Activated CD8-positive, alpha-beta T cell treated with anti-CD3 and anti-CD28 coated beads, Interleukin-2, amount 10 ng/mL, durations not matched to agents 7 days and 5 days (primary cell): ENCODE data around the gene SUFU. TPM values are rescaled to one million over a fixed set of nuclear protein-coding genes. Genes with fewer than 3 reads are reported as not detected.

Source experiments
- ATAC-seq: fragments of 150-1000 bp; cut with Tn5 transposase; one replicate; pipeline ENCODE4 v1.10.0; 2021; ENCODE audit warnings: moderate library complexity
- CTCF ChIA-PET: fragments of 350-600 bp; sonication (Branson Sonifier 250); formaldehyde crosslinking; loops from one replicate; lab custom pipeline; 2021; ENCODE audit warnings: antibody characterized with exemption; lab: Charles Lee
- POLR2A ChIA-PET: fragments of 350-600 bp; sonication (Branson Sonifier 250); formaldehyde crosslinking; loops from one replicate; lab custom pipeline; 2021; ENCODE audit warnings: antibody characterized with exemption; lab: Charles Lee
- DNase-seq: peaks from one replicate; pipeline ENCODE4 v3.0.0-alpha.2; 2020
- H3K27ac Mint-ChIP-seq: one replicate; pipeline ENCODE4 v1.8.0; 2021; ENCODE audit warnings: mild to moderate bottlenecking, mixed read lengths
- H3K27me3 Mint-ChIP-seq: one replicate; pipeline ENCODE4 v1.8.0; 2021; ENCODE audit warnings: low read depth, mixed read lengths
- H3K36me3 Mint-ChIP-seq: one replicate; pipeline ENCODE4 v1.8.0; 2021; ENCODE audit warnings: low read depth, mixed read lengths
- H3K4me1 Mint-ChIP-seq: one replicate; pipeline ENCODE4 v1.8.0; 2021; ENCODE audit warnings: low read depth, mixed read lengths
- H3K4me3 Mint-ChIP-seq: one replicate; pipeline ENCODE4 v1.8.0; 2021; ENCODE audit warnings: mild to moderate bottlenecking, mixed read lengths
- H3K9me3 Mint-ChIP-seq: one replicate; pipeline ENCODE4 v1.8.0; 2022; ENCODE audit warnings: mixed read lengths; ENCODE audit not compliant: insufficient read depth
- total RNA-seq, 2 experiments: library from RNA; stranded (reverse); gene quantifications; one replicate each; pipeline ENCODE4 v1.2.3, GENCODE V29; 2021

SUFU gene
- total RNA-seq, 2 experiments from 2014 or later, result 10.6 to 12.0 TPM

DNA sequence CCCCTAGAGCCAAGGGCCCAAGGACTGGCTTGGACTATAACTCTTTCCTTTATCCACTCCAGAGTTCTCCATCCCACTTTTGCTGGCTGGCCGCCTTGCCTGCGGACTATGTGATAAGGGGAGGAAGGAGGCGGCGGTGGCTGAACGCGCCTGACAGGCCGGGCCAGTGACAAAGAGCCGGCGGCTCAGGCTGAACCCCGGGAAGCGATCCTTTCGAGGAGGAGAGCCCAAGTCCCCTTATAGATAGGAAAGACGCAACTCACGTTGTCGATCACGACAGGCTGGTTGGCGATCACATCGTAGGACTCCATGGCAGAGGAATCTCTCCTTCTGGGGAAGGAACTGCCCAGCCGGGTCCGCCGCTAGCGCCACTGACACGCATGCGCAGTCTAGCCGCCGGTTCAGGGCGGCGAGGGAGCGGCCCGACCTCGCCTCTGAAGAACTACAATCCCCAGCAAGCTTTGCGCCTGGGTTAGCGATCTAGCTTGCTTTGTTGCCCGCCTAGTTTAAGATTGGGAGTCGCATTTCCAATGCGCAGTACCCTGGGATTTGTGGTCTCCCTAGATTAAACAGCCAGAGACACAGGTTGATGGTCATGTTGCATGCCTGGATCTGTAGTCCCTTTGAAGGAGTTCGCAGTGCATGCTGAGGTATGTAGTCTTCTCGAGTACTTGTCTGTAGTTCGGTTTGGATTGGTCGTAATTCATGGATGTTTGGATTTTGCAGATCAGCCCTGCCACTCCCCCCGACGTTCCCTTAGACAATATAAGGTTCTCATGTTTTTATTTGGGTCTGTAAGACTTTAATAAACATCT, 1.2 kb upstream of the SUFU start, which contains the start of gene ACTR1A:
ACTR1A (minus strand) TSS at position 376 of the 815 bp plus-strand sequence; CDS start at position 311, 65 bp downstream.
- POLR2A ChIA-PET, result interaction anchor here (0.7 to 1.7 kb wide), 4 partner anchors 53 to 149 kb away, joined by 3 to 5 read pairs (median 4); no protein-coding TSS in a partner anchor
- CTCF ChIA-PET, result interaction anchor here (0.6 to 7.9 kb wide), 26 partner anchors 9 to 313 kb away, joined by 3 to 142 read pairs (median 5); partner anchors contain the start of genes ARL3, C10orf95 and CUEDC2
- Mint-ChIP-seq H3K9me3 (no peaks in the 10 kb centered on the region), H3K27ac (no peak within 1 kb of the TSS), H3K4me3 (no peak within 1 kb of the TSS), H3K27me3 (no peaks in the 10 kb centered on the region), H3K4me1 (peaks cover 34% of the 10 kb centered on the region), H3K36me3 (peaks cover 24% of the 10 kb centered on the region)
- DNase-seq (peak; percentile 97), ATAC-seq (peak; percentile 68)

DNA sequence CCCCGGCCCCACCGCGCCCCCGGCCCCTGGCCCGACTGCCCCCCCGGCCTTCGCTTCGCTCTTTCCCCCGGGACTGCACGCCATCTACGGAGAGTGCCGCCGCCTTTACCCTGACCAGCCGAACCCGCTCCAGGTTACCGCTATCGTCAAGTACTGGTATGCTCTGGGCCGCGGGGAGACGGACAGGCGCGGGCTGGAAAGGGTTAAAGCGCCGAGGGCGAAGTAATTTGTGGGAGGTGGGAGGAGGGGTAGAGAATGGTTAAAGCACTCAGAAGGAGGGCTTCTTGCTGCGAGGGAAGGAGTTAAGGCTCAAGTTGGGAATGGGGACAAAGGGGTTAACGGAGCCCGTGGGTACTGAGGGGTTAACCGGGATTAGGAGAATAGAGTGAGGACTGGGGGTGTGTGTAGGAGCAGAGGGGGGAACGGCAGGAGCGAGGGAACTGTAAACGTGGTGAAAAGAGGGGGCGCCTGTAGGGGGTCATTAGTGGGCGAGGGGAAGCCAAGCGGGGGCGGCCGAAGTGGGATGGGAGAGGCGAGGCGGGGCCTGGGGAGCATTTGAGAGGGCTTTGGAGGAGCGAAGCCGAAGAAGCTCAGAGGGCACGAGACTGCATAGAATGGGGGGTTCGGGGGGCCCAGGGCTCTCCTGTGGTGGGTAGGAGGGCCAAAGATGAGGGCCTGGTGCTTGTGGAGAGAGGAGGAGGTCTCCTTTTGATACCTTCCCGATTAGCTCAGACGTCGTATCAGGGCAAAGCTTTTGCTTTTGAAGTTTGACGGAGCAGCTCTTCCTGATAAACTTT, 605 bp downstream of the SUFU start:
- Mint-ChIP-seq H3K4me1 (peaks cover 28% of the 10 kb centered on the region), H3K4me3 (no peak overlapping the region), H3K27me3 (no peaks in the 10 kb centered on the region), H3K27ac (peak overlapping the region; percentile 83), H3K9me3 (no peaks in the 10 kb centered on the region), H3K36me3 (peaks cover 25% of the 10 kb centered on the region)
- ATAC-seq, result no peak
- peak; percentile 38 for DNase-seq
- ChIA-PET CTCF (interaction anchor here (0.6 to 7.9 kb wide), 33 partner anchors 8 to 670 kb away, joined by 3 to 142 read pairs (median 4); partner anchors contain the start of genes NFKB2 and TRIM8), POLR2A (interaction anchor here (0.6 to 2.0 kb wide), 8 partner anchors 54 to 335 kb away, joined by 3 to 9 read pairs (median 4); partner anchors contain the start of genes CUEDC2 and FBXL15)

GRCh38 chr10:102504976-102505300, 1.2 kb downstream of the SUFU start:
- H3K27ac Mint-ChIP-seq, result peak overlapping the region; percentile 83
- POLR2A ChIA-PET, result interaction anchor here (0.7 to 2.0 kb wide), 7 partner anchors 55 to 336 kb away, joined by 3 to 9 read pairs (median 4); partner anchors contain the start of gene FBXL15
- H3K9me3 Mint-ChIP-seq, result no peaks in the 10 kb centered on the region
- CTCF ChIA-PET, result interaction anchor here (0.7 to 7.9 kb wide), 16 partner anchors 9 to 335 kb away, joined by 3 to 142 read pairs (median 5); partner anchors contain the start of gene TRIM8
- H3K4me3 Mint-ChIP-seq, result no peak overlapping the region
- DNase-seq, result no peak
- H3K27me3 Mint-ChIP-seq, result no peaks in the 10 kb centered on the region
- ATAC-seq, result no peak
- peaks cover 28% of the 10 kb centered on the region for H3K4me1 Mint-ChIP-seq
- peaks cover 24% of the 10 kb centered on the region for H3K36me3 Mint-ChIP-seq

DNA sequence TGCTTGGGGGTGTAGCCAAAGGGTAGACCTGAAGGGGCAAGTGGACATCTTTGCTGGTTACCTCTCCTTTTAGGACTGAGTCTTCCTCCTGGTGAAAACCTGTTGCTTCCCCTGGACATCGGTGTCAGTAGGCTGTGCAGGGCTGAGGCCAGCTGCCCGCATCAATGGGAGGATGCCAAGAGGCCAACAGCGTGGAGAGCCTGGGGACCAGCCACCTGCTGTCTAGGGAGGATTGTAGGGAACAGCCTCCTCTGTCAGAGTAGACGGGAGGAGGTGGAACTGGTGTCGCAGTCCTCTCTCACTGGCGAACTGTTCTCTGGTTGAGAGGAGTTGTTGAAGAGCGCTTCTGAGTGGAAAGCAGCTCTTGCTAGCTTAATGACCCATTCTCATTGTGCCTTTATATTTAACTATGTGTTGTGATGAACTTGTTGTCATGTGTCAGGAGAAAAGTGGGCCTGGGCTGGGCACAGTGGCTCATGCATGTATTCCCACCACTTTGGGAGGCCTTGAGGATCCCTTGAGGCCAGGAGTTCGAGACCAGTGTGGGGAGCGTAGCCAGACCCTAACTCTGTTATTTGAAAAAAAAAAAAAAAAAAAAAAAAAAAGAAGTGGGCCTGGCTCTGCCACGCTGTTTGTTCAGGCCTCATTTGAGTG, 1.8 kb downstream of the SUFU start:
- Mint-ChIP-seq H3K36me3 (peaks cover 24% of the 10 kb centered on the region), H3K9me3 (no peaks in the 10 kb centered on the region), H3K27me3 (no peaks in the 10 kb centered on the region), H3K4me1 (peaks cover 27% of the 10 kb centered on the region), H3K4me3 (no peak overlapping the region), H3K27ac (no peak overlapping the region)
- CTCF ChIA-PET, result interaction anchor here (0.8 to 7.9 kb wide), 8 partner anchors 75 to 336 kb away, joined by 3 to 142 read pairs (median 8); partner anchors contain the start of gene TRIM8
- no peak for ATAC-seq
- no peak for DNase-seq
- POLR2A ChIA-PET, result interaction anchor here (0.7 to 2.0 kb wide), 3 partner anchors 78 to 336 kb away, joined by 3 to 9 read pairs (median 7); no protein-coding TSS in a partner anchor

DNA sequence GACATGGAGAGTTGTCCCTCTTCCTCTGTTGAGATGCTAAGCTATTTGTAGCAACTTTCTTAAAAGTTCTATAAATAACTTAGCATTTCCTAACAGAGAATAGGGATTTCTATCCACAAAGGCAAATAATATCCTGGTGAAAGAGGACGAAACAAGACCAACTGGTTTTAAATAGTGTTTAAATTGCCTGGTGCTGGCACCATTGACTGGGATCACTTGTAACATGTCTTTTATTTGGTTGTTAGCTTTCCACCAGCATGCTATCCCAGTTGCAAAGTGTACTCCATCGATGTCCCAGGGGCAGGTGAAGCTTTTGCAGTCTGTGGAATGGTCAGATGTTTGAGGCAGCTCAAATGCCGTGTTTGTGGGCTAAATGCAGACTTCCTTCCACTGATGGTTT, 3.7 kb downstream of the SUFU start:
- Mint-ChIP-seq H3K27me3 (no peaks in the 10 kb centered on the region), H3K36me3 (peaks cover 29% of the 10 kb centered on the region), H3K9me3 (no peaks in the 10 kb centered on the region), H3K4me1 (peaks cover 42% of the 10 kb centered on the region), H3K4me3 (no peak overlapping the region), H3K27ac (no peak overlapping the region)
- POLR2A ChIA-PET, result interaction anchor here (0.8 to 0.9 kb wide), 2 partner anchors 114 to 262 kb away, joined by 3 to 4 read pairs; partner anchors contain the start of gene GBF1
- DNase-seq (no peak), ATAC-seq (no peak)
- CTCF ChIA-PET, result interaction anchor here (0.6 to 7.9 kb wide), 4 partner anchors 29 to 276 kb away, joined by 3 to 142 read pairs (median 4); no protein-coding TSS in a partner anchor

GRCh38 chr10:102508506-102508905, 4.7 kb downstream of the SUFU start:
- H3K27me3 Mint-ChIP-seq, result no peaks in the 10 kb centered on the region
- no peaks in the 10 kb centered on the region for H3K9me3 Mint-ChIP-seq
- DNase-seq (no peak), ATAC-seq (no peak)
- H3K27ac Mint-ChIP-seq, result no peak overlapping the region
- peaks cover 42% of the 10 kb centered on the region for H3K4me1 Mint-ChIP-seq
- CTCF ChIA-PET, result interaction anchor here (0.7 to 7.9 kb wide), 5 partner anchors 29 to 202 kb away, joined by 3 to 142 read pairs (median 7); no protein-coding TSS in a partner anchor
- POLR2A ChIA-PET, result interaction anchor here (0.7 to 0.9 kb wide), 2 partner anchors 10 to 263 kb away, joined by 3 read pairs; partner anchors contain the start of gene GBF1
- H3K4me3 Mint-ChIP-seq, result no peak overlapping the region
- peaks cover 29% of the 10 kb centered on the region for H3K36me3 Mint-ChIP-seq

- Mint-ChIP-seq H3K27ac (no peak overlapping the region), H3K9me3 (no peaks in the 10 kb centered on the region), H3K4me3 (no peak overlapping the region), H3K27me3 (no peaks in the 10 kb centered on the region), H3K36me3 (peaks cover 30% of the 10 kb centered on the region), H3K4me1 (peaks cover 42% of the 10 kb centered on the region)
- DNase-seq, result no peak
- ATAC-seq, result no peak
- CTCF ChIA-PET, result interaction anchor here (0.6 to 2.1 kb wide), 4 partner anchors 30 to 228 kb away, joined by 3 to 15 read pairs (median 5); no protein-coding TSS in a partner anchor
- POLR2A ChIA-PET, result interaction anchor here (0.7 kb wide), 1 partner anchor 365 kb away, joined by 4 read pairs; no protein-coding TSS in a partner anchor
These were observed 5.6 kb downstream of the SUFU start for GRCh38 chr10:102509387-102509786.

DNA sequence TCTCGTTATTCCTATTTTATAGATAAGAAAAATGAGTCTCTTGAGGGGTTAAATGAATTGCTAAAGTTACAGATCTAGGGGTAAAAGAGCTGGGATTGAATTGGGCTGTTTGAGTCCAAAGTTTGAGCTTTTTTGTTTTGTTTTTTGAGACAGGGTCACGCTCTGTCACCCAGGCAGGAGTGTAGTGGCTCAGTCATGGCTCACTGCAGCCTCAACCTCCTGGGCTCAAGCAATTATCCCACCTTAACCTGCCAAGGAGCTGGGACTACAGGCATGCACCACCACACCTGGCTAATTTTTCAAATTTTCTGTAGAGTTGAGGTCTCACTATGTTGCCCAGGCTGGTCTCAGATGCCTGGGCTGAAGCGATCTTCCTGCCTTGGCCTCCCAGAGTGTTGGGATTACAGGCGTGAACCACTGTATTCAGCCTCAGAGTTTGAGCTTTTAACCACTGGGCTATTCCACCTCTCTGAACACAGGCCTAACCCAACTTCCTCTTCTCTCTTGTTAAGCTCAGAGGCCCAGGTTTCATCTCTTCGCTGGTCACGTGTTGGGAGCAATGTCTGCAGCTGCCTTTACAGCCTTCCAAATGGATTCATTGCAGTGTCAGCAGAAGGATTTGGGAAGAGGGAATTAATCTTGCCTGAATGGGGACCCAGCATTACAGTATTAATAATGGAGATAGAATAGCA, 8.0 kb downstream of the SUFU start:
- ChIA-PET CTCF (interaction anchor here (0.9 to 2.0 kb wide), 5 partner anchors 9 to 160 kb away, joined by 3 to 15 read pairs (median 3); partner anchors contain the start of genes ACTR1A and SUFU), POLR2A (no interaction called here)
- H3K9me3 Mint-ChIP-seq, result no peaks in the 10 kb centered on the region
- H3K4me3 Mint-ChIP-seq, result no peak overlapping the region
- peaks cover 23% of the 10 kb centered on the region for H3K36me3 Mint-ChIP-seq
- H3K27me3 Mint-ChIP-seq, result no peaks in the 10 kb centered on the region
- H3K4me1 Mint-ChIP-seq, result peaks cover 28% of the 10 kb centered on the region
- ATAC-seq, result peak; percentile 71
- peak; percentile 25 for DNase-seq
- peak overlapping the region; percentile 79 for H3K27ac Mint-ChIP-seq

GRCh38 chr10:102514487-102515311, 10.9 kb downstream of the SUFU start:
- peaks cover 15% of the 10 kb centered on the region for H3K4me1 Mint-ChIP-seq
- no peaks in the 10 kb centered on the region for H3K9me3 Mint-ChIP-seq
- no peaks in the 10 kb centered on the region for H3K27me3 Mint-ChIP-seq
- POLR2A ChIA-PET, result interaction anchor here (0.6 kb wide), 1 partner anchor 19 kb away, joined by 3 read pairs; no protein-coding TSS in a partner anchor
- no peak overlapping the region for H3K27ac Mint-ChIP-seq
- ATAC-seq (no peak), DNase-seq (no peak)
- CTCF ChIA-PET, result interaction anchor here (1.3 kb wide), 1 partner anchor 10 kb away, joined by 4 read pairs; the partner anchor contains the start of gene SUFU
- H3K36me3 Mint-ChIP-seq, result peaks cover 11% of the 10 kb centered on the region
- H3K4me3 Mint-ChIP-seq, result no peak overlapping the region
